AG09309 (cell line): ENCODE data around the gene SPAAR.
"Not testable (repeated sequence)": the region's sequence is repeated elsewhere in the genome, so short reads cannot be mapped to it uniquely, and the experiment has no call there.

Source experiments
- DNase-seq: peaks from one replicate; pipeline ENCODE4 v3.0.0-alpha.2; 2010; ENCODE audit warnings: low read depth
- H3K4me3 ChIP-seq: 2 replicates; pipeline ENCODE4 v1.5.1; 2011; ENCODE audit warnings: mild to moderate bottlenecking, low read depth, low read length, moderate library complexity; ENCODE audit not compliant: control insufficient read depth
- CTCF ChIP-seq: IDR thresholded peaks from 2 replicates; pipeline ENCODE4 v1.5.1; 2011; ENCODE audit warnings: mild to moderate bottlenecking, low read depth, low read length, inconsistent platforms; ENCODE audit not compliant: insufficient read depth, control insufficient read depth; ENCODE audit errors: missing control alignments

SPAAR gene

GRCh38 chr9:35912791-35913400 lies 3.6 kb downstream of the SPAAR start:
- H3K4me3 ChIP-seq: no peak overlapping the region
- no peak for DNase-seq
- TF ChIP-seq CTCF: no peak

- not testable (repeated sequence) for DNase-seq, H3K4me3 ChIP-seq
Measured at GRCh38 chr9:35913429-35913828, 4.1 kb downstream of the SPAAR start.

- no peak for DNase-seq
- H3K4me3 ChIP-seq: no peak overlapping the region
- no peak for TF ChIP-seq CTCF
Measured at GRCh38 chr9:35914301-35914807, 5.1 kb downstream of the SPAAR start.

- H3K4me3 ChIP-seq: no peak overlapping the region
- no peak for TF ChIP-seq CTCF
- no peak for DNase-seq
Measured at GRCh38 chr9:35915681-35916294, 6.5 kb downstream of the SPAAR start.

- no peak for DNase-seq
- TF ChIP-seq CTCF: no peak
- no peak overlapping the region for H3K4me3 ChIP-seq
Measured at GRCh38 chr9:35917261-35917660, 8.0 kb downstream of the SPAAR start.

GRCh38 chr9:35918780-35919179 lies 9.5 kb downstream of the SPAAR start:
- no peak overlapping the region for H3K4me3 ChIP-seq
- TF ChIP-seq CTCF: no peak
- DNase-seq: no peak

GRCh38 chr9:35919212-35920008 lies 10.1 kb downstream of the SPAAR start:
- H3K4me3 ChIP-seq: no peak overlapping the region
- TF ChIP-seq CTCF: no peak
- DNase-seq: no peak
